NCI-H226 (cell line): ENCODE measurements around the gene MEIS1.
A peak's percentile ranks its signal among the peaks of the same experiment; 100 is the strongest.
"Not testable (repeated sequence)": the region's sequence is repeated elsewhere in the genome, so short reads cannot be mapped to it uniquely, and the experiment has no call there.

Experiments used
- DNase-seq: peaks from one replicate; pipeline ENCODE4 v3.0.0-alpha.2; 2015

Gene MEIS1

DNA sequence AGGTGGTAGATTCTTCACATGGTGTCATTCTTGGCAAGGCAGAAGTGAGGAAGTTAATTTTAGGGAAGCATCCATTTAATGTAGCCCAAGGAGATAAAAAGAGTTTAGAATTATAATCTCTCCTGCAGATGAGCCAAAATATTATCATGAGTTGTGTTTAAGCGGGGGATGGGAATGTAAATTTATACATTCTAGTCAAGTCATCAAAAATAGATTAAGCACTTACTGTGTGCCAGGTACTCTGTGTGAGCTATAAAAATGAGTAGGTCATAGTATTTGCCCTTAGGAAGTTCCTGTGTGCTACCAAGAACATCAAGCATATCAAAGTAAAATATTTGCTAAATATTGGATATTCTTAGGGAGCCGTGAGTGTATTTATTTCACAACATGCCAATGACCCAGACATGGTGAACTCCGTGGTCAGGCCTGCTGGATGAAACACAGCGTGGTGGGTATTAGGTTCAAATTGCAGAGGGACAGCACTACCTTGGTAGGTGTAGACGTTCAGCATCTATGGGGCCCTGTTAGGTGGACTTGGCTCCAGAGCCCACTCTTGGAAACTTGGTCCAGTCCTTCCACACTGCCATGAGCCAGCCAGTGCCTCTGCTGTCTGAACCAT is 37.4 kb downstream of the MEIS1 start:
- DNase-seq: no peak

DNA sequence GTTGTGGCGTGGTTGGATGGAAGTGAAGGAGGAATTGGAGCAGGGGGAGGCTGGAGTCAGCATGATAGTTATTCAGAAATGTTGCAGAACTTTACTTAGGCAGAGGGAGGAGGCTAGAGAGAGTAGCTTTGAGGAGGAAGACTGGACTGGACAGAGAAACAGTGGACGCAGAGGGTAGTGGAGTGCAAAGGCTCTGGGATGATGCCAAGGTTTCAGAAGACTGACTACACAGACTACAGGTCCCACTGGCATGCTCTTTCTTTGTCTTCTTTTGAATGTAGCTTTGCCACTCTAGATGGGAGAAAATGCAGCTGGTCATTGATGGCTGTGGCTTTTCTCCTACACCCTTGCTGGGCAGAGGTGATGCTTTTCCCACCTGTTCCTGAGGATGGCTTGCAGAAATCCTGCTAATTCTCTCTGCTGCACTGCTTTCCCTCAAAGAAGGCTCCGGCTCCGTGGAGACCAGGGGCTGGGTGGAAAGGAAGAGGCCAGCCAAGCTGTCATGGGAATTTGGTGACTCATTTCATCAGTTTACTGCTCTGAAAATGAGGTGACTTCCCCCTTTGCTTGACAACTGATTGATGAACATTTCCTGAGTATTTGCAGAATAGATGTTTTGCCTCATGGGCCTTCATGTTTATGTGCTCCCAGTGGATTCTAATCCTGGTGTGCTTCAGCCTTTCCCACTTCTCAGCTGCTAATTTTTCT is 42.4 kb downstream of the MEIS1 start:
- DNase-seq: no peak

DNA sequence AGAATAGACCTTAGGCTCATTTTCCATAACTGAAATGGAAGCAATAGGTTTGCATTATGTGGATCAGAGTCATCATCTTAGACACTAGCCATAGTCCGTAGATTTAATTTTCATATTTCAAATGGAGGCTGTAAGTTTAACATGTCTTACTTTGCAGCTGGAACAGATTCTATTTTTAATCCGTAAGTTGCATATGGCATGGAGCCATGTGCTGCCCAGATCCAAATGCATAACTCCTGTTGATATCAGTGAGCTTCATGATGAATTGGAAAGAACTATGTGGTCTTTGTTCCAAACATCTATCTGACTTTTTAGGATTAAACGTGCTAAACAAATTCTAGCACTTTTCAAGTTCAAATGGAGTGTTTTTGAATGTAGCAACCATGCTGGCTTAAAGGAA is 43.4 kb downstream of the MEIS1 start:
- no peak for DNase-seq

DNA sequence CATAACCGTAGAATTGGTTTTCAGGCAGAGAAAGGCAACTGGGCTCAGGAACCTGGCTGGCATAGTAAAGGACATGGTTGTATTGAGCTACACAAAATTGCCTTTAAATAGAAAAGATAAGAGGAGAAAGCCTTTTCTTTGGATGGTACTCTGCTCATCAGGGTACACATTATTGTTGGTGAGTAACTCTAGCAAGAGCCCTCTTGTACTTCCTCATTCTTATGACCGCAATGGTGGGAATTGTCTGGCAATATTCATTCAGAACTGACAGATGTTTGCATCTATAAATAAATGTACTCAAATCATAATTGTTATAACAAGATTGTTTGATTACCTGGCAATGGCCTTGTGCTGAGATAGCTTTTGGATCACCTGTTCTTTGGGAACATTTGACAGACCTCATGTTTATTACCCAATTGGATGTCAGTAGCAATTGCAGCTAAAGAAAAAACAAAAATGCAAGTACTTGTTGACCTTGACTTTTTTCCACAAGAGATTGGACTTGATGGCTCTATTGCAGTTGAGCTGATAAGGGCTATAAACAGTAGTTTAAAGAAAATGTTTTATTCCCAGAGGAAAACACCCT is 43.9 kb downstream of the MEIS1 start:
- no peak for DNase-seq

DNA sequence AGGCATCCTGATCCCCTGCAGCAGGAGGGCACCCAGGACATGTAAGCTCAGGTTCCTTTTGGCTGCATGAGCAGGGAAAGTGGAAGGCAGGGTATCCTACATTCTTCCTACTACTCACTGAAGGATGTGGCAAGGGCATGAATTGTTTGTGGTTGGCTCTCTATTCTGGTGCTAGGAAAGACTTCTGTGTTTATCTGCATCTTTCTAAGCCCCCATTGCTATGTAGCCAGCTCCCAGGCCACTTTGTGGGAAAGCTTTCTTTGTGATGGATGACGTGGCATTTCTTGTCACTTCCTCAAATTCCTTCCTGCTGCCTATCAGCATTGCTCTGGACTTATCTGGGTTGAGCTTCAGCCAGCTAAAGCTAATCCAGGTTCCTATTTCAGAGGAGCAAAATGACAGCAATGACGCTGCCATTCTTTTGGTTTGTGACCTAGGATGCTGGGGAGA is 46.2 kb downstream of the MEIS1 start:
- DNase-seq: peak; percentile 21

DNA sequence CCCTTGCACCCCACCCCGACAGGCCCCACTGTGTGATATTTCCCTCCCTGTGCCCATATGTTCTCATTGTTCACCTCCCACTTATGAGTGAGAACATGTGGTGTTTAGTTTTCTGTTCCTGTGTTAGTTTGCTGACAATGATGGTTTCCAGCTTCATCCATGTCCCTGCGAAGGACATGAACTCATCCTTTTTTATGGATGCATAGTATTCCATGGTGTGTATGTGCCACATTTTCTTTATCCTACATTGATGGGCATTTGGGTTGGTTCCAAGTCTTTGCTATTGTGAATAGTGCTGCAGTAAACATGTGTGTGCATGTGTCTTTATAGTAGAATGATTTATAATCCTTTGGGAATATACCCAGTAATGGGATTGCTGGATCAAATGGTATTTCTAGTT is 50.3 kb downstream of the MEIS1 start:
- DNase-seq: not testable (repeated sequence)

DNA sequence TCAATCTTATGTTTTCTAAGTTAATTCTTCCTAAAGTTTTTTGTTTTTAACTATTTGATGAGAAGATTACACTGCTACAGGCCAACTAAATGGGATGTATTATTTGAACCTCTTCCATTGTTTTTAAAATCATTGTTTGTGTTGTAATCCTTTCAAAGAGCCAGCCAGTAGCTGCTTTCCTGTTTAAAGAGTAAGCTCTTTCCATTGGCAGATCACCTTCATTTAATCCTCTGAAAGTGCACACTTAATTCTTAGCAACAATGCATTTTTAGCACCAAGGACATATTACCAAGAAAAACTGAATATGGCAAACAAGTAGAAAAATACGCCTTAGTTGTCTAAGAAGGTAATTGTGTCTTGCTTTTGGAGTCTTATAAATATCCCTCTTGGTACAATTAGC is 54.0 kb downstream of the MEIS1 start:
- DNase-seq: no peak

DNA sequence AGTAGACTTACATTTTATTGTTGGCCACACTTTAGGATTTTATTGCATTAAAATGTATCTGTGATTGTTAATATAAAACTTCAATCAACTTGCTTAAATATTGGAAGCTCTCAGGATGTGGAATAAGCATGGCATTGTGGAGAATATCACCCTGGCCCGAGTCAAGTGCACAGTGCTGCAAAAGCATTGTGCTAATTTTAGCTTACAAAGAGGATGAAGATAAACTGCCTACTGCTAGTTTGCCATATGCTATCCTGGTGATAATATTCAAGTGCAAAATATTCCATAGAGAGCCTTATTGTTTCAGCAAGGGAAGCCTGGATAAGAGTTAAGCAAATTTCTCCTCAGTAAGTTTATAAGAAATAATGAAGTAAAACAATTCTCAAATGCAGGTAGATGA is 54.5 kb downstream of the MEIS1 start:
- DNase-seq: no peak

DNA sequence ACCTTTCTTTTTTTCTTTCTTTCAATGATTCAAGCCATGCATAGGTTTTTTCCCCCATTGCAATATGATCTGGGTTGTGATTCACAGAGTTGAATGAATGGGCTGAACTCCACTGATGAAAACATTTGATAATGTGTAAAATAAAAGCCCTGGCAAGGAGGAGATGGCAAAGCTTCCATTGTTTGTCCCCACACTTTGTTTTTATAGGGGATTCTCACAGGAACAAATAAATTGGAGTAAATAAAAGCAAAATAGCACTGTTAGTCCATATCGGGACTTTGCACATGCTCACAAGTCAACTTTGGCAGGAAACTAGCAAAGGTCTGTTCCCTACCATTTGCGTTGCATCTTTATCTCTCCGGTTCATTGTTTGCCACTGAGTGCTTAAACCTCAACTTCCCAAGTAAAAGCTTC is 55.7 kb downstream of the MEIS1 start:
- DNase-seq: no peak

DNA sequence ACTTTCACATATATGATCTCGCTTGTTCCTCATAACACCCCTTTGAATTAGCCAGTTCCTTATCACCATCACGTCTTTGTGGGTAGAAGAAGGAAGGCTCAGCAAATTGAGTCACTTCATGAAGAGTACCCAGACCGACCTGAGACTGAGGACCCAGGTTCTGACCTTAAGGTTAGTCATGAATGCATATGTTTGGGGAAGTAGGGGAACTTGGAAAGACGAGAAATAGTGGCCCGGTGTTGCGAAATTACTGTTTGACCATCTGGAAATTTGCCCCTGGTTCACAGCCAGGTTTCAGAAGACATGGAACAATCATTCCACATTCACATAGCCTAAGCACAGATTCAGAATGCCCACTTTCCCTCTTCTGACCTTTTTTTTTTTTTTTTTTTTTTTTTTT is 59.8 kb downstream of the MEIS1 start:
- DNase-seq: peak; percentile 56

DNA sequence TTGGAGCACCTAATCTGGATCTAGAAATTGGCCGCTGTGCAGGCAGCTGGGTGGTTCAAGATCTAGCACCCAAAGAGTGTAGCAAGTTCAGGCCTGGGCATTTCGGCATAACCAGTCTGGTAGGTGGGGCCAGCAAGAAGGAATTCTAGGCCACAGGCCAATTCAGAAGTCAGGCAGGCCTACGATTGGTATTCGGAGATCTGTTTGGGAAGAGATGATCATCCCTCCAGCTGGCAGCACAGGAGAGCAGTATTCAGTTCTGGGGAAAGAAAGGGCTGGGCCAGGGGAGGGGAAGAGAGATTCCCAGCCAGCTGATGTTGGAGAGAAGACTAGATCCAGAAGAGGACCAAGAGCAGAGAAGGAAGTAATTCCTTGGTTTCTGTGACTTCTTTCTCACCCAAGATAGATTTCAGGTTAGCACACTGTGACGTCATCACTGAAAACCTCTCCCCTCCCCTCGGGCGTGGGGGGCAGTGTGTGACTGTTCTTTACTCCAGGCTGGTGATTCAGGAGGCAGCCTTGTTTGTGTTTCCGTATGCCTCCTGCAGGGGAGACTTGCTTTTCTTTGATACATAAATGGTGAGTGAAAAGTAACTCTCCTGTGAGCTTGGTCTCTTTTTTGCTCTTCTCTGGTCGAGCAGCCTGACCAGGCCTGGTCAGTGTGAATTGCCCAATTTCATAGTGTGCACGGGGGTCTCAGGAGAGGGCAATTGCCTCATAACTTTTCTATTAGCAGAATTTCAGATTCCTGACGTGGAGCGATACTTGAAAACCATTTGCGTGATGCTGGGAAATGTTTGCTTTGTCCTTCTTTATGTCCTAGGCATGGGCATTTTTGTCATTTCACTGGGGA is 61.1 kb downstream of the MEIS1 start:
- peak; percentile 82 for DNase-seq

DNA sequence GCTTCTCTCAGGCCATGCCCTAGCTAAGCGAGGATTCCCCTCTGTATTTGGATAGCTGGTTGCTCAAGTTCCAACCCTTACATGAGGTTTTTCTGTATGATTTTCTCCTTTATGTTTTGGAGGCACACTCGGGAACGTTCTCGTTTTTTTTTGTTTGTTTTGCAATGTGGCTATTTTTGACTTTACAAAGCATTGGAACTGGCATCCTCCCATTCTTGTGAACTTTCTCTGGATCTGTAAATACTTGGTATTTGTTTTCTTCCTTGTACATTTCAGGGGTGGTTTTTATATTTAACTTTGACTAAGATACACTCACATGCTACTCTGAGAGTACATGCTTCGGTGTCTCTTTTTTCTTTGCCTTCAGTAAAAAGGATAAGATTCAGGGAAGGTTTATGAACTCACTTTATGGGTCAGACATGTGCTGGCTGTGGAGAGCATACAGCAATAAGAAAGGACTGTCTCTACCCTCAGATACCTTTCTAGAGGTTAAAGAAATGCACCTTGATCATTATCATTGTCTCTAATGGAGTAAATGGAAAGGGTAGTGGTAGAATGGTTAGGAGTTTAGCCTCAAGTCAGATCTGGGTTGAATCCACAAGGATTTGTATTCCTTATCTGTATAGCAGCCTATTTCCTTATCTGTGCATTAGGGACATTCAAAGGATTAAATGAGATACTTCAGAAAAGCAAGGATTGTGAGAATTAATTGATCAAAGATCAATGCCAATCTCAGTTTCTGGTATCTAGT is 61.9 kb downstream of the MEIS1 start:
- no peak for DNase-seq

DNA sequence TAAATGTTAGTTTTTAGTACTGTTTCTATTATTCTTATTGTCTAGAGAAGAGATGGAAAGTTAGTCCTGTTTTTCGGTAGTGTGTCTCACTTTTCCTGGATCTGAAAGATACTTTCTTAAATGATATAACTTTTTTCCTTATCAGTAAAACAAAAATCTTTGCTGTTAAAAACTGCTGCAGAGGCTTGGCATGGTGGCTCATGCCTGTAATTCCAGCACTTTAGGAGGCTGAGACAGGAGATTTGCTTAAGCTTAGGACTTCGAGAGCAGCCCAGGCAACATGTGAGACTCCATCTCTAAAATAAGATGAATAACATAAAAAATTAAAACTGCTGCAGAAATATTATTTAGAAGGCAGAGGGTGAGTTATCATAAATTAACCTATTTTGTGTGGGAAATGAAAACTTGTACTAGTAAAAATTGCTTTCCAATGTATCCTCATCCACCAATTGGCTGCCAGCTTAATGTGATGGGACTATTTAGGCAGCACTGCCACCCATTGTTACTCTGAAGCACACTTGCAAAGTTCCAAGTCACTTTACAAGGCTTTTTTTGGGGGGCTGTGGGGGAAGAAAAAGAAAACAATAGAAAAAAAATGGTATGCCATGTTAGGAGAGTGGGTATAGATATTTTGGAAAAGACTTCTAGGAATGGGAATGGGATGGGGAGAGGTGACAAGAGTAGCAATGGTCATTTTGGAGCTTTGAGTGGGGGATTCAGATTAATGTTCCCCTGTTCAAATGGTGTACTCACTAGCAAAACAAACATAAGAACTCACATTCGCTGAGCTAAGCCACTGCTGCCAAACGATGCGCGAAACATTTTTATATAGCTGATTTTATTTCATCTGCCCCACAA is 62.7 kb downstream of the MEIS1 start:
- DNase-seq: no peak

DNA sequence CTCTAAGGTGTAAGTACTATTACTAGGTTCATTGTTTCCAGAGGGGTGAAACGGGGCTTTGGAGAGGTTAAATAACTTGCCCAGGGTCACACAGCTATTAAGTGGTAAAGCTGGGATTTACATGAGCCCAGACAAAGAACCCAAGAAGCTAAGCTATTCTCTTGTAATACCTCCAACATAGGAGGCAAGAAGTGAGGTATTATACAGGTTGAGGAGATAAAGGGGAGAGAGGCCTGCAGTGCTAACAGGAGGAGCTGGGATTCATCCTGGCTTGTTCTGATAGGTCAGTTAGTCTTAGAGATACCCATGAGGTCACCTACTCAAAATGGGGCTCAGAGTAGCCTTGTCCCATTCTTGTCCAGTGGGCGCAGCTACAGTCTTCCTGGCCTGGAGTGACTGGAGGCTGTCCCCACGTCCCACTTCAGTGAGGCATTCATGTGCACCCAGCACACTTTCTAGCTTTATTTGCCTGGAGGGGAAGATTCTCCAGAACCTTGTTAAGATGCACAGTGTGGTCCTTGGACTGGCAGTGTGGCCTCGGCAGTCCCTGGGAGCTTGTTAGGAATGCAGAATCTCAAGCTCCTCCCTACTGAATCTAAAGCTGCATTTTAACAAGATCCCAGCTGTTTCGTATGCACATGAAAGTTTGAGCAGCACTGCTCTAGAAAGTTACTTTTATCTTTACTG is 63.5 kb downstream of the MEIS1 start:
- no peak for DNase-seq

DNA sequence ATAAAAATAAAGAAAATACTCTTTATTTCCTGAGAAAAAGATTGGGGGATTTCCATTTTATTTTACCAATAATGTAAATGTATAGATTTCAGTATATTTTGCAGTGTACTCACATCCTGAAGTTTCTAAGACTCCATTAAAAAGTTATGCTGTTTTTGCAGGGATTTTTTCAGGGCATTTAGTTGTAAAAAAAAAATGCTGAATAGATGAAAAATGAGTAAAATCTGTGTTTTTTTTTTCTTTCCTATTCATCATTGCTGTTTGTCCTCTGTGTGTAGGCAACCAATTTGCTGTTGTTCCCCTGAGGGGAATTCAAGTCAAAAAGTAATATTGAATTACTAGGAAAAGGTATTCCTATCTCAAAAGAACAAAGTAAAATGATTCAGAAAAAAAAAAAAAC is 66.3 kb downstream of the MEIS1 start:
- no peak for DNase-seq

DNA sequence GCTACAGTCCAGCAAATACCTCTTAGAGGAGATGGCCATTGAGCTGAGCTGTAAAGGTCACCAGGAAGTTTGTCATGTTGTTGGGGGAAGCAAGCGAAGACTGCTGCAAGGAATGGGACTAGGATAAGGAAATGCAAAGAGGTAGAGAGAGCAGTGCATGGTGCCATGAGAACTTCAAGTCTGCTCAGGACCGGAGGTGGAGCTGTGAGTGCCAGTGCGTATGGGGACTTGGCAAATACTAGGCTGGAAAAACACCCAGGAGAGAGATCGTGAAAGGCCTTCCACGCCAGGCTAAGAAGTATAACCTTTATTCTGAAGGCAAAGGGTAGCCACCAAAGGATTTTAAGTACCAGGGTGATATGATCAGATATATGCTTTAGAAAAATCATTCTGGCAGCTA is 71.3 kb downstream of the MEIS1 start:
- DNase-seq: no peak

DNA sequence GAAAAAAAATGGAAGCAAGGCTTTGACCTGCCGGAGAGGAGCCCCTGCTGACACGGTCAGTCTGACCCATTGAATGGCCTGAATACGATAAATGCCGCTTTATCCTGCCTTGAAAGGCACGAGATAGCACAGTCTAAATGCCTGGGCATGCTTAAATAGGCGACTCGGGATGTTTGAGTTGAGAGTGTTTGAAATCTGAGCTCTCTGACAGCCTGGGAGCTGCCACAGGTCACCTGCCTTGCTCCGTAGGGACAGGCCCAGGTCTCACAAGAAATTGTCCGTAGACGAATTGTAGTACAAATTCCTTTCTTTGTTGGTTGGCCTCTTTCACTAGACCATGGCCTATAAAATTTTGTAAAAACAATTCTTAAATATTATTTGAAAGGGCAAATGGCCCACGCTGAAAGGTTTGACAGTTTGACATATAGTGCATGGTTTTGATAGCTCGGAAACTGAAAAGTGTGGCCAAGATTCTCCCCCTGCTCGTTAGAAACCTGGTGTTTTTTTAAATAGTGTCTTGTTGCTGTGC is 72.8 kb downstream of the MEIS1 start:
- DNase-seq: no peak

DNA sequence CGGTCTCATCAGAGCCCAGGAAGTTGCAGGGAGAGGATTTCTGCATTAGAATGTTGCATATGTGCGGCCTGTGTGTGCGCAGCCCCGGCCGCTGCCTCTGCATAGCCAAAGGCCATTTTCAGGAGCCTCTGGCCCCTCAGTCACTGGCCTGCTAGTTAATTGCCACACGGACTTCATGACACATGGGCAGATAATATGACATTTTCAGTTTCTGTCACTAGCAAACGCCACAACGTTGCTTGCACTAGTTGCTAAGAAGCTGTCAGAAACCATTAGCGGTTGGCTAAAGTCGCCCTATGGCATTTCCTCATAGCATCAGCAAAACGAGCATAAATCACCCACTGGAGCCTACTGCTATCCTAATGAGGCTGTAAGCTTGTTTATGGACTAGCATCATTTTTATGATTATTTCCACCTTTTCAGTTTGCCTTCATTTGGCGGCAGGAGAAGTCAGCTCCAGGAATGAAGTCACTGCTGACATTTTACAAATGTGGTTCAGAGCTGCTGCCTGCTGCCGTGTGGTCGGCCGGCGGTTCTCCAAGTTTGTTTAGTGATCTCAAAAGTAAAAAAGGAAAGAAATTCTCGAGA is 73.7 kb downstream of the MEIS1 start:
- no peak for DNase-seq

DNA sequence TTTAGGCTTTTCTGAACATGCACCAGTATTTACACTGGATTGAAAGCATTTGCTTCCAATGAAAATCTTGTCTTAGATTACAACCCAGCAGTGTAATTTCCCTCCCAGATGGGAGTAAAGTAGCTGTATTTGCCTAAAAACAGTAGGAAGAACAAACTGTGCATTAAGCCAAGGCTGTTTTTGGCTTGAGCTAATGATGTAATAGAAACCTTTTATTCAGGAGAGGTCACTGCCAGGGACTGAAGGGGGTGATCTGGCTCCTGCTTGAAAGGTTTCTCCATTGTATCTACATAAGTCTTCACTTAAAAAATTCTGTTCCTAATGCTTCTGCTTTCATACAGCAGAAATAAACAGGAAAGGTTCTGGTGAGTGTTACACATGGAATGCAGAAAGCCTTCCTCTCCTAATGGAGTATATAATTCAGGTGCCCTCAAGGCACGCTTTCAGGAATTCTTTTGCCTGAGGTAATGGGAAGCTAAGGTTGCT is 74.4 kb downstream of the MEIS1 start:
- peak; percentile 88 for DNase-seq

DNA sequence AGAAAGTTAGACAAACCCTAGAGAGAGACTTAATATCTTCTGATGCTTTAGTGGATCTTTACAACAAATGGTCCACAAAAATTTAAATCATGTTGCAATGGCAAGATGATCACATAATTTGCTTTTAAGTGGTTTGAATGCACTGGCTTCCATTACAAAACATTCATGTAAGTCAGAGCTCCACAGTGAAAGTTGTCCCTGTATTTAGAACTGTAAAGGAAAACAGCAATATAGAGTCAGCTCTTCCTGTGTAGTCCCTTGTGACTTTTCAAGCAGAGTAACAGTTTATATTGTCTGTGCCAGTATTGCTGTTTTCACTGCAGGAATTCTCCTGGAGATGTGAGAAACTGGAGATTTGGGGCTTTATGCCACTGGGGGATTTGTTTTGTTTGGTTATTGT is 77.7 kb downstream of the MEIS1 start:
- no peak for DNase-seq
